GM23248 (cell line): Measurements from ENCODE around the gene MAPK4. TPM values are rescaled to one million over a fixed set of nuclear protein-coding genes. Genes with fewer than 3 reads are reported as not detected.
"Not testable (repeated sequence)": the region's sequence is repeated elsewhere in the genome, so short reads cannot be mapped to it uniquely, and the experiment has no call there.

ENCODE experiments used
- DNase-seq: peaks from one replicate; pipeline ENCODE4 v3.0.0-alpha.2; 2015
- H2AFZ ChIP-seq: fragments of 200-600 bp; sonication (generic); 2 replicates; pipeline ENCODE4 v1.6.1; 2016; ENCODE audit warnings: antibody characterized with exemption
- H3F3A ChIP-seq: fragments of 200-600 bp; sonication (generic); 2 replicates; pipeline ENCODE4 v1.6.1; 2016; ENCODE audit warnings: mild to moderate bottlenecking, antibody characterized with exemption, mixed run types; ENCODE audit not compliant: insufficient read depth
- H3K27ac ChIP-seq: fragments of 200-600 bp; sonication (generic); 2 replicates; pipeline ENCODE4 v1.5.1; 2016; ENCODE audit warnings: mild to moderate bottlenecking
- H3K27me3 ChIP-seq: fragments of 200-600 bp; sonication (generic); replicated peaks from 2 replicates; pipeline ENCODE4 v1.6.1; 2016; ENCODE audit warnings: mild to moderate bottlenecking; ENCODE audit not compliant: insufficient read depth
- H3K36me3 ChIP-seq: fragments of 200-600 bp; sonication (generic); 2 replicates; pipeline ENCODE4 v1.6.1; 2016; ENCODE audit warnings: low read depth, mild to moderate bottlenecking
- H3K4me1 ChIP-seq: fragments of 200-600 bp; sonication (generic); 2 replicates; pipeline ENCODE4 v1.6.1; 2016; ENCODE audit warnings: mild to moderate bottlenecking; ENCODE audit not compliant: insufficient read depth
- H3K4me2 ChIP-seq: fragments of 200-600 bp; sonication (generic); one replicate; pipeline ENCODE4 v1.6.1; 2016; ENCODE audit warnings: mild to moderate bottlenecking; ENCODE audit not compliant: unreplicated experiment
- H3K4me3 ChIP-seq: fragments of 200-600 bp; sonication (generic); 2 replicates; pipeline ENCODE4 v1.5.1; 2016; ENCODE audit warnings: mild to moderate bottlenecking
- H3K79me2 ChIP-seq: fragments of 200-600 bp; sonication (generic); 2 replicates; pipeline ENCODE4 v1.6.1; 2016; ENCODE audit warnings: mild to moderate bottlenecking; ENCODE audit not compliant: insufficient read depth
- H3K9ac ChIP-seq: fragments of 200-600 bp; sonication (generic); 2 replicates; pipeline ENCODE4 v1.6.1; 2016; ENCODE audit warnings: mild to moderate bottlenecking
- H3K9me2 ChIP-seq: fragments of 200-600 bp; sonication (generic); 2 replicates; pipeline ENCODE4 v1.6.1; 2016; ENCODE audit warnings: mixed run types, mild to moderate bottlenecking, moderate library complexity; ENCODE audit not compliant: insufficient read depth
- H3K9me3 ChIP-seq: fragments of 200-600 bp; sonication (generic); one replicate; pipeline ENCODE4 v1.6.1; 2017; ENCODE audit warnings: low read depth
- H4K20me1 ChIP-seq: fragments of 200-600 bp; sonication (generic); 2 replicates; pipeline ENCODE4 v1.6.0; 2016; ENCODE audit not compliant: insufficient read depth
- EZH2 ChIP-seq: fragments of 200-600 bp; sonication (generic); IDR thresholded peaks from 2 replicates; pipeline ENCODE4 v1.6.1; 2018; ENCODE audit warnings: antibody characterized with exemption, mild to moderate bottlenecking; ENCODE audit not compliant: insufficient read depth, poor library complexity, severe bottlenecking
- EZH2phosphoT487 ChIP-seq: fragments of 200-600 bp; sonication (generic); IDR thresholded peaks from 2 replicates; pipeline ENCODE4 v1.6.1; 2018; ENCODE audit warnings: antibody characterized with exemption, moderate library complexity, mild to moderate bottlenecking, low read depth; ENCODE audit not compliant: insufficient read depth
- WGBS, 2 experiments: methylation state at CpG; one replicate each; pipeline ENCODE4 v1.1.6; 2015 to 2017; ENCODE audit warnings: low lambda C conversion rate in 2 of 2, low coverage in 1 of 2; ENCODE audit errors: missing lambda C conversion rate in 2 of 2; 5-methylcytosine and 5-hydroxymethylcytosine counted together
- in situ Hi-C: fragments of 300-500 bp; cut with MboI; formaldehyde crosslinking; loops from 2 replicates; pipeline ENCODE4 v1.15.0; 2020
- polyA plus RNA-seq: library from polyadenylated mRNA; unstranded; fragments of >200 nt; fragmentation: Nextera tagmentation; extraction: Ambion mirVana; gene quantifications from 2 replicates; pipeline ENCODE4 v1.2.1, GENCODE V29; 2016
- total RNA-seq: library from RNA; depleted of rRNA; stranded (reverse); fragments of >200 nt; shearing (Covaris generic); gene quantifications from 2 replicates; pipeline ENCODE4 v1.2.3, GENCODE V29; 2014

MAPK4 gene
- total and polyA plus RNA-seq, 2 experiments from 2014 or later: 0.22 TPM; not detected in 1

DNA sequence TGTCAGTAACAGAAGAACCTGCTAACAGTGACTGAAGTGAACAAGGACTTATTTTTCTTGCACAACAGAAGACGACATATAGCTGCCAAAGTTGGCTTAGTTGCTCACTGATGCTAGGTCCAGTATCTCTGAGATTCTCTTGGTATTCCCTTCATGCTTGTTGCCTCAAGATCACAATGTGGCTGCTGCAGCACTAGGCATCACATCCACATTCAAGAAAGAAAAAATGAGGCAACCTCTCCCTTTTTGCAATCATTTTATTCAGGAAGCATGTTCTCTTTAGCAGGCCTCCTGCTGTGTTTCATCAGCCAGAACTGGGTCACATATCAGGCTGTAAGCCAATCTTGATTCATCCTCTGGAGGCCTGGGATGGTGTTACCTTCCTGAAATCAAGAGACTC, 11.7 kb upstream of the MAPK4 start:
- Histone ChIP-seq H3F3A (no peaks in the 10 kb centered on the region), H3K27me3 (no peaks in the 10 kb centered on the region), H3K4me3 (no peak overlapping the region), H3K9me3 (no peaks in the 10 kb centered on the region), H3K4me1 (no peaks in the 10 kb centered on the region), H3K4me2 (no peak overlapping the region), H3K36me3 (no peaks in the 10 kb centered on the region), H4K20me1 (no peaks in the 10 kb centered on the region), H3K27ac (no peak overlapping the region), H3K79me2 (no peaks in the 10 kb centered on the region), H2AFZ (no peak overlapping the region), H3K9me2 (no peaks in the 10 kb centered on the region), H3K9ac (no peak overlapping the region)
- TF ChIP-seq EZH2: no peak
- no peak for TF ChIP-seq EZH2phosphoT487
- WGBS, 2 experiments: 6 to 10% methylated on average over 1 of the region's 1 CpG
- DNase-seq: no peak
- in situ Hi-C loops: no loop called here

DNA sequence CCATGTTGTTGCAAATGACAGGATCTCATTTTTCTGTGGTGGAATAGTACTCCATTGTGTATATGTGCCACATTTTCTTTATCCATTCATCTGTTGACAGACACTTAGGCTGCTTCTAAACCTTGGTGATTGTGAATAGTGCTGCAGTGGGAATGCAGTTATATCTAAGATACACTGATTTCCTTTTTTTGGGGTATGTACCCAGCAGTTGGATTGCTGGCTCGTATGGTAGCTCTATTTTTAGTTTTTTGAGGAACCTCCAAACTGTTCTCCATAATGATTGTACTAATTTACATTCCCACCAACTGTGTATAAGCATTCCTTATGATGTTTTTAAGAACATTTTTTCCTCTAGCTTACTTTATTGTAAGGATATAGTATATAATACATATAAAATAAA, 8.2 kb upstream of the MAPK4 start:
- in situ Hi-C loops, H3K9me2 ChIP-seq, H3K27me3 ChIP-seq: not testable (repeated sequence)

DNA sequence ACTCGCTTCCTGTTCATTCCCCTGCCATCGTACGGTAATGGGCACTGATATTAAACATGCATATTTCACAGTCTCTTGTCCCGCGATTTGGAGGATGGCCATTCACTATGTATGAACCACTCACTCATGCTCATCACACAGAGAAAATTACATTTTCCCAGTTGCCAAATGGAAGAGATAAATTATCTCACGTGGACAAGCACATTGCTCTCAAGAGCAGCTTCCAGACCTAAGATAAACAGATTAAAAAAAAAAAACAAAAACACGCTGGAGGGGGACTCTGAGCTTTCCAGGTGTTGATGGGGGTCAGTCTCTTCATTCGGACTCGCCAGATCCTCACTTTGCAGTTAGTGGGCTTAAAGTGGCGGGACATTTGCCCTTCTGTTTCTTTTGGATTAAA, 1.7 kb upstream of the MAPK4 start:
- H4K20me1 ChIP-seq: no peaks in the 10 kb centered on the region
- no peaks in the 10 kb centered on the region for H3K9me3 ChIP-seq
- in situ Hi-C loops: no loop called here
- H3K4me3 ChIP-seq: no peak overlapping the region
- H3K4me2 ChIP-seq: no peak overlapping the region
- no peaks in the 10 kb centered on the region for H3F3A ChIP-seq
- peaks cover 43% of the 10 kb centered on the region for H3K27me3 ChIP-seq
- H3K36me3 ChIP-seq: no peaks in the 10 kb centered on the region
- H3K9ac ChIP-seq: no peak overlapping the region
- no peak for TF ChIP-seq EZH2phosphoT487
- peak; percentile 1 for TF ChIP-seq EZH2
- H3K9me2 ChIP-seq: no peaks in the 10 kb centered on the region
- H2AFZ ChIP-seq: no peak overlapping the region
- no peak overlapping the region for H3K27ac ChIP-seq
- no peak for DNase-seq
- H3K4me1 ChIP-seq: no peaks in the 10 kb centered on the region
- WGBS, 2 experiments: 53 to 56% methylated on average over 10 of the region's 10 CpGs
- H3K79me2 ChIP-seq: no peaks in the 10 kb centered on the region

More for the DNA sequence above, 8.2 kb upstream of the MAPK4 start:
- DNase-seq, H3K9ac ChIP-seq, H3K36me3 ChIP-seq, H4K20me1 ChIP-seq, H2AFZ ChIP-seq, H3K79me2 ChIP-seq, H3K27ac ChIP-seq, H3K9me3 ChIP-seq, H3F3A ChIP-seq, H3K4me3 ChIP-seq, H3K4me2 ChIP-seq, H3K4me1 ChIP-seq: not testable (repeated sequence)
- WGBS, 2 experiments: 0% methylated on average over 1 of the region's 1 CpG

DNA sequence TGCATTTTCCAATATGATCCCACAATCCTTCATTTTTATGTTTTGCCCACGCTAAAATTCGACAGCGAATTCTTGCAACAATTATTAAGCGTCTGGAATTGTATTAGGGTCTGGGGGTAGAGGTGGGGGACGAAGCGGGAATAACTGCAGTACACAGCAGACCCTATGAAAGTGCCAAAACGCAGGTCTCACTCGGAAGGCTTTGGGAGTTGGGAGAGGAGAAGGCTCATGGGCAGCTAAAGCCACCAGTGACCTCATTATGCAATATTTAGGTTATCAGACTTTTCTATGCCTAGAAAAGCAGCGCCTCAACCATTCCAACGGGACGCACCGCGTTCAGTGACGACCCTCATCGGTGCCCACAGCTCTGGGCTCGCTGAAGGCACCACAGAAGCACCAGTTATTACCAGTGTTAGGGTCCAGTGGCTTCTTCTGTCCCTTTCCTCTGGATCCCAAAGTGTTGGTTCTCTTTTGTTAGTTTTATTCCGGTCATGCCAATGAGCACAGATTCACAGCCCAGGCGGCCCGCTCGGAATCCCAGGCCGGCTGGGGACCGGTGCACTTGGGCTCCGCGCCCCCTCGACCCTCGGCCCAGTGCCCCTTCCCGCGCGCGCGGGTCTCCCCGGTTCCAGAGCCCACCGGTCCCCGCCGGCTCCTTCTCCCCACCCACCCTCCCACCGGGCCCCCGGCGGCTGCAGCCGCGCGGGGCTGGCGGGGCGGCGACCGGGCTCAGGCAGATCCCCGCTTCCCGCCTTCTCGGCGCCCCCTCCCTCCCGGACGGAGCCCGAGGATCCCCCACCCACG, 737 bp upstream of the MAPK4 start:
- Histone ChIP-seq H3K36me3 (no peaks in the 10 kb centered on the region), H2AFZ (no peak overlapping the region), H3K27me3 (peaks cover 44% of the 10 kb centered on the region), H3K4me3 (no peak overlapping the region), H3K79me2 (no peaks in the 10 kb centered on the region), H3K27ac (no peak overlapping the region), H3F3A (no peaks in the 10 kb centered on the region), H3K4me1 (no peaks in the 10 kb centered on the region), H4K20me1 (no peaks in the 10 kb centered on the region), H3K9me3 (no peaks in the 10 kb centered on the region), H3K9ac (no peak overlapping the region), H3K4me2 (no peak overlapping the region), H3K9me2 (no peaks in the 10 kb centered on the region)
- 11 to 17% methylated on average over 23 to 53 of the region's 53 CpGs for WGBS, 2 experiments
- no peak for DNase-seq
- in situ Hi-C loops: no loop called here
- TF ChIP-seq EZH2phosphoT487 (no peak), EZH2 (no peak)
